ENCODE measurements around the gene MTCL3.

Gene MTCL3

DNA sequence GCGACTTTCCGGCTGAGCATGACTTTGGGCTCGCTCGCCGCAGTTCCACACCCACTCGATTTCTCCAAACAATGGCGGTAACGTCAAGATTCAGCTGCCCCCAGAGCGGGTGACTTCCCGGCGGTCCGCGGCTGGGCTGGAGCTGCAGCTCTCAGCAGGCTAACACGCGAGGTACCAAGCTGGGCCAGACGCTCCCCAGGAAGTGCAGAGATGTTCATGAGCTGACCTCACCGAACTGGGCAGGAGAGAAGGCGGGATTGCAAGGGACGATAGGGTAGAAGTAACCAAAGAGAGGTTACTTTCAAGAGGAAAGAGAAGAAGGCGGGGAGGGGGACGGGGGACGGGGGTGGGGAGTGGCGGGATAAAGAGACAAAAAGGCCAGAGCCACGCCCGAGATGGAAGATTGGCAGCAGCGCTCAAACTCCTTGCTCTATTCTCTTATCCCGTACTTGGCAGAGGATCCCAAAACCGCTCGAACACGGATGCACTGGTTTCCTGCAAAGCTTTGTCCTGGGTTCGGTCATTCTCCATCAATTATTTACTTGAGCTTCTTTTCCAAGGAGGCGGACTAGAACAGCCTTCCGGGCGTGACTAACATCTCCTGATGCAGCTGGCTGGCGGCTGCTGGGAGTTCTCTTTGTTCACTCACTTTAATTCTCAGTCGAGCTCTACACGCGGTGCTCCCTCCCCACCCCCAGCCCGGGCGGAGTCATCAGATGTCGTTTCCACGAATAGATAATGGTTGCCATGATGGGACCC lies at the start of gene MTCL3:
Gene MTCL3 (minus strand): TSS at position 626 of the 759 bp plus-strand sequence.
- peak; percentile 26 for DNase-seq

DNA sequence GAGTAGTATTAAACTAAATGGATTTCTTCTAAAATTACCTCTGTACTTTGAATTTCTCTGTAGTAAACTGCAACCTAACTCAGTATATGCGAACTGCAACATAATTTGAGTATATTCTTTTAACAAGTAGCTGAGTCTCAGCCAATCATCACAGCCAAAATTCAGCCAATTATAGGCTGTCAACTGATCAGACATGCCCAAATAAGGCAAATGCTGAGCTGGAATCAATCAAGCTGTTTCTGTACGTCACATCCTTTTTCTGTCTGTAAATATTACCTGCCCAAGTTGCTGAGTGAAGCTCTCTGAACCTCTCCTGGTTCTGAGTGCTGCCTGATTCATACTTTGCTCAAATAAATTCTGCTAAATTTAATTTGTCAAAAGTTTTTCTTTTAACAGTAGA lies 48.3 kb upstream of the MTCL3 start:
- DNase-seq: no peak

DNA sequence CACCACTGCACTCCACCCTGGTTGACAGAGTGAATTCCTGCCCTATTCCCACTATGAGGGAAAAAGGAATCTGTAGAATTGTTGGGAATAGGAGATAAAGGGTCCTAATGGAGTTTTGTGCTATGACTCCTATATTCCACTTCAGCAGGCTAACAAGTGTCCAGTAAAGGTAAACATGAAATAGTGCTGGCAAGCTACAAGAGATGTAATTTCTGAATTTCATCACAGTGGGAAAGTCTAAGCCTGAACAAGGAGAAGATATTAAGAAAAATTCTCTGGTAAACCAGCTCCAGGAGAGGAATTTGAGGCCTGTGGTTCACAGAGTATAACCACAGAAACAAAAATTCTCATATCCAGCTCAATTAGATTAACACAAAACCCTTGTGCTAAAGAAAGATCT lies 47.5 kb upstream of the MTCL3 start:
- no peak for DNase-seq

DNA sequence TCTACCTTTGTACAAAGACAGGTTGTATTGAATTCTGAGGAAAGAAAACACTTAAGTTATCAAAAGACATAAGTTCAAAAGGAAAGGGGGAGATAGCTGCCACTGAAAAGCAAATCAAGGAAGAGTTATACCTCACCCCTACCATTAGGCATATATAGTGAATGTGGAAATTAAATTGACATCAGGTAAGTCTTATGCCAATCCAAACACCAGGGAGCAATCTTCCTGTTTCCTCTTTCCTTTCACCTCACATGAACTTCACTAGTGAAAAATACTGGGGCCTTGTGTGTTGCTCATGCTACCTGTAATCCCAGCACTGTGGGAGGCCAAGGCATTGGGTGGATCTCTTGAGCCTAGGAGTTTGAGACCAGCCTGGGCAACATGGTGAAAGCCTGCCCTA lies 47.0 kb upstream of the MTCL3 start:
- DNase-seq: no peak

DNA sequence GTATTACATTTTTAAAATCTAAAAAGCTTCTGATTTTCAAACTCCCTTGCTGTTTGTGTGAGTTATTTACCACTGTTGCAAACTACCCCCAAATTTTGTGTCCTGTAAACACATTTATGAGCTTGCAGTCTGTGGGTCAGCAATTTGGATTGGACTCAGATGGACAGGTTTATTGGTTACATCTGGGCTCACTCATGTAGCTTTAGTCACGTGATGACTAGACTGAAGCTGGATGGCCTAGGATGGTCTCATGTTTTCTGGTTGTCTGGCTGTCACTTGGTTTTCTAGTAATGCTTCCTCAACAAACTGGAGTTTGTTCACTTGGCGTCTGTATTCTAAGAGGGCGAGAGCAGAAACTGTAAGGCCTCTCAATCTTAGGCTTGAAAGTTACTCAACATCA lies 45.6 kb upstream of the MTCL3 start:
- DNase-seq: no peak

DNA sequence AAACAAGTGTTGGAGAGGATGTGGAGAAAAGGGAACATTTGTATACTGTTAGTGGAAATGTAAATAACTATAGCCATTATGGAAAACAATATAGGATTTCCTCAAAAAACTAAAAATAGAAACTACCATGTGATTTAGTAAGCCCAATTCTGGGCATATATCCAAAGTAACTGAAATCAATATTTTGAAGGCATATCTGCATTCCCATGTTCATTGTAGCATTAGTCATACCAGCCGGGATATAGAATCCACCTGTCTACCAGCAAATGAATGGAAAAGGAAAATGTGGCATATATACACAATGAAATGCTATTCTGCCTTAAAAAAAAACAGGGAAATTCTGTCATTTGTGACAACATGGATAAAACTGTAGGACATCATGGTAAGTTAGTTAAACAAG lies 42.5 kb upstream of the MTCL3 start:
- no peak for DNase-seq

DNA sequence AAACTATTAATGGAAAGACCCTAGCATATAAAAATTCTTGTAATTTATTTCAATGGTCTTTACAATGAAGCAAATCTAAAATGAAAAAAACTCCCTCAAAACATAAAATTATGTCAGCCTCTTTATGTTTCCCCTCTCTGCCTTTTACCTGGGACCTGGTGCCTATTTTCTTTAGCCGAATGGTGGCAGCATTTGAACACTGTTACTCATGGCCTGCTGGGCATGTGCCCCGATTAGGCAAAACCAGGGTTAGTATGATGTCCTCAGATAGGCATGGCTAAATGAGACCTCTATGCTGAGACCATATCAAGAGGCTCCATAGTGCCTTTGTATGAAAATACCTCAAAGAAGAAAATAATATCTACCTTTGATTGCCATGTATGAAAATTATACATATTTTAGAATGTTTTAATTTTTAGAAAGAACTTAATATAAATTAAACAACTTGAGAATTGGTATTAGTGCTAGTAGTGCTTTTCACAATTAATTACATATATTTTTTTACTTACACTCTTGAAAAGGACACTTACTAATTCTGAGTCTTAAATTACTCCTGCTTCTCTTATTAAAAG lies 35.4 kb upstream of the MTCL3 start:
- peak; percentile 5 for DNase-seq

DNA sequence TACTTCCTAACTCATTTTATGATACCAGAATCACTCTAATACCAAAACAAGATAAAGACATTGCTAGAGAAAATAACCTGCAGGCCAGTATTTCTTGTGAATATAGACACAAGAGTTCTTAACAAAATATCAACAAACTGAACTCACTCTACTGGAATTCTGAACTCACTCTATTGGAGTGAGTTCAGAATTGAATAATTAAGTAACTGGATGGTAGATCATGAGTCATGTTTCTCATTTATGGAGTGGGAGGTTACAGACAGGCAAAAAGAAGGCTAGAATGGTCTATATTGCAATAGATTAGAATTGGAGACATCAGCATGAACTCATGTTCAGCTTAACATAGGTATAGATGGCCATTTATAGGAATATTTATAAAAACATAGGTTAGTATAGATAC lies 31.3 kb upstream of the MTCL3 start:
- no peak for DNase-seq

DNA sequence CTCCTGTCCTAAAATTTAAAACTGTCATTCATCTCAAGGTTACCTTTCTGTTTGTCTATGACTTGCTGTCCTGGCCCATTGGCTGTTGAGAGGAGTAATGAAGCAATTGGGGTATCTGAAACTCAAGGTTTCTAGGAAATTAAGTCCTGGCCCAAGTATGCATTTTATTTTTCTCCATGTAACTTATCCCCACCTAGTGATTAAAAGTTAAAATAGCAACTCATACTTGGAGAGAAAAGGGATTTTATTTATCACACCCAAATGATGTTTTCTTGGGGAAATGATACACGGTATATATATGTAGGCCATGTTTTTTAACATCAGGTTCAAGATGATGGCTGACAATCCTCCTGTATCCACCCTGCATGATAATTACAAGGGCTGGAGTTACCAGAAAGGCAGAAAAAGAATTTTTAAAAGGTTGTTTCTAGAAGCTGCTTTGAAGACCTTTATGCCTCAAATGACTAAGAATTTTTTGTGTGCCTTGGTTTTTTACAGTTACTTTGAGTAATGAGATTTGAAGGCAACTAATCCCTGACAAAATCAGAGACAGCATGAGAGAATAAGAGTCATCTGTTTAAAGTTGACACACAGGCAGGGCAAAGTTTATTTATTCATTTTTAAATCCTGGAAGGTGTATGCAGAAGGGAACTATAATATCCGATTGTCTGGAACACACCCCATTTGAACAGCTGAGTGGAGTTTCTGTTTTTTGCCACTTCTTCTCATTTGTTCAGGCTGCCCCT lies 28.9 kb upstream of the MTCL3 start:
- no peak for DNase-seq

DNA sequence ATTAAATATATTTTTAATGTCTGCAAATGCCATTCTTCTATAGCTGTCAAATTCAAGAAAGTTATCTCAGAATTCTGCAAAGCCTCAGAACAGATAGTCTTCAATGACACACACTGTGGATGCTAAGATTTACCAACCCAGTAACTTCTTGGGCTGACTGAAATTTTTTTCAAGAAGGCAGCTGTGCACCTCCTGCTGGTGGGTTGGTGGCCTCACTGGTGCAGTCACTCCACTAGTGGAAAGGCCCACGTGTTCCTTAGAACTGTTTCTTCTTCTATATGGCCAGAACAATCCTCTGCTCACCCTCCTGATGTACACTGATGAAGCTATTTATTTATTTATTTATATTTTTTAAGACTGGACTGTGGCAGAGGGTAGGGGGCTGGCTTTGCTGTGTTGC lies 28.1 kb upstream of the MTCL3 start:
- no peak for DNase-seq

DNA sequence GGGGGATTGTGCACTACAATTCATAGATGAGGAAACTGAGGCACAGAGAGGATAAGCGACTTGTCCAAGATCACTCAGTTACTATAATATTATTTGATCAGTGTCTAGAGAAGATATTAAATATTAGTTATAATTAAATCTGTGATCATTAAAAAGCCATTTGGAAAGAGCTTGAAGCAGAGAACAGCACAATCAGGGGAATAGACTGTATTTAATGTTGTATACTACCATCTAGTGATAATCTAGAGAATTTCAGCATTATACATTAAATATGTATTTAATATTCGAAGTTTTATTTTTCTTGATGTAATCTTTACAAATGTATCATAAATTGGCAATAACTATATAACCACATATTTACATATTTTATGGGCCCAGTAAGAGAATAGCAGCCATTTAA lies 20.1 kb upstream of the MTCL3 start:
- DNase-seq: peak; percentile 24

DNA sequence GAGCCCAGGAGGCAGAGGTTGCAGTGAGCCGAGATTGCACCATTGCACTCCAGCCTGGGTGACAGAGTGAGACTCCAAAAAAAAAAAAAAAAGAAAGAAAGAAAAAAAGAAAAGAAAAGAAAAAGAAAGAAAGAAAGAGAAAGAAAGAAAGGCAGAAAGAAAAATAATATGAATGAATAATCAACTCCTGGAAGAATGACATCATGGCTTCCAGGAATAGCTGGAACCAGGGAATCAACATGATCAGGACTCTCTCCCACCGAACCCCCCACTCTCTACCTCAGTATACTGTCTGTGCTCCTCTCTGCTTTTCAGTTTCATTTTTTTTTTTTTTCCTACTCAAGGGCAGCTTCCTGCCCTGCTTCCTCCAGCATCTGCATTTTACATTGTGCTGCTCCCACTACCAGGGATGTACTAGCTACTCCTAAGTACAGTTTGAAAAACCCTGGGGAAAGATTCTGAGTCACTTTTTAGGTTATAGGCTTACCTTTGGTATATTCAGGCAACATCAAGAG lies 19.7 kb upstream of the MTCL3 start:
- DNase-seq: no peak

DNA sequence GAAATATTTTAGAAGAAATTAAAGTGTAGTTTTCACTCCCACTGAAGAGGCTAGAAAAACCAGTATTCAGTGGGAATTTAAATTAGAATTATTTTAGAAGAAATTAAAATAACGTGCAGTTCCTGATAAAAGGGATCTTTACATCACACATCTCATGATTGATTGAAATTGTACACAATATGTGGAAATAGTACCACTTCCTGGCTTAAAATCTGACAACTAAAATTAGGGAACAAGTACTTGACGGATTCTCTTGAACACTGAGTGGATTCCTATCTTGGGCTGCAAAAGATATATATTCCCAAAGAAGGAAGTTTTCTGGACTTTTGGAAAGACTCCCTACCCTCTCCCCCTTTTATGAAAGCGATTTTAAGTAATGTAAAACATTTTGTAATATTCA lies 14.6 kb upstream of the MTCL3 start:
- DNase-seq: no peak

DNA sequence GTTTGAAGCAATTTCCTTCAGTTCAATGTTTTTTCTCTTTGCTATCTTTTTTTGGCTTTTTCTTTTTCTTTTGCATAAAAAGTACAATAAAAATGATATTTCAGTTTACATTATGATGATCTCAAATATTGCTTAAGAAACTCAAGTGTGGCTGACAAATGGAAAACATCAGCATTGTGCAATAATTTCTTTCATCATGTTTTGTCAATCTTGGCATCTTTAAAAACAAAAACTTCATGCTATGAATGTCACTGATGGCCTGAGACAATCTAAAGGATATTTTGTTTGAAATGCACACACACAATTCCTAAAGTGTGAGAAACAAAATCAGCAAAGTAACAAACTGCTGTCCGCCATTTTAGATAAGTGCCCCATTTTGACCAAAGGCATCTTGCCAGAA lies 13.9 kb upstream of the MTCL3 start:
- no peak for DNase-seq

DNA sequence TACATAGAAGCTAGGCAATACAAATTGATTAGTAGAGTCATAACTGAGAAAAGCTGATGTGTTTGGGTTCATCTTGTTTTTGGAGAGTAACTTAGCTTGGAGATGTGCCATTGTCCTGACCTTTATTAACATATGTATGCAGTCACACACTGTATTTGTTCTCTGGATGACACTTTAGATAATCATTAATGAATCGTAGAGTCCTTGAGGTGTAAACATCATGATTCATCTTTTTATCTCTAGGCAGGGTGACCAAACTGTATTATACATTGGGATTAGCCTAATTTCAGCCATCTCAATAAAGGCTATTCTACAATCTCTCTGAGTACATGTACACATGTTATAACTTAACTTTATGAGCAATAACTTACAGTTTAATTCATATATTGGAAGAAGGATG lies 3.6 kb upstream of the MTCL3 start:
- DNase-seq: no peak

DNA sequence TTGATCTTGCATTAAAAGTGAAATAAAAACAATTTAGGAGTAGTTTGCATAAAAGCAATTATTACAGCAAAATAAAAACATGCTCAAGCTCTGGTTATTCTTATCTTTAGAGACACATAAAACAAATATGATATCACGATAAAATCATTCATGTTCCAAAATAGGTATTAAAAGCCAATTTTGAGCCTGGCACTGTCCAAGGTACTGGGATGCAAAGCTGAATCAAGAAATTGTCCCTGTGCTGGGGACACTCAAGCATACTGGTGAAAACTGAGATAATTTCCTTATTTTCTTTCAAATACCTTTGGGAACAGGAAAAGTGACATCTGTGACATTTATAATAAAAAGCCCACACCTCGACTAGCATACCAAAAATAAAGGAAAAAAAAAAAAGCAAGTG lies 931 bp upstream of the MTCL3 start:
- DNase-seq: no peak

DNA sequence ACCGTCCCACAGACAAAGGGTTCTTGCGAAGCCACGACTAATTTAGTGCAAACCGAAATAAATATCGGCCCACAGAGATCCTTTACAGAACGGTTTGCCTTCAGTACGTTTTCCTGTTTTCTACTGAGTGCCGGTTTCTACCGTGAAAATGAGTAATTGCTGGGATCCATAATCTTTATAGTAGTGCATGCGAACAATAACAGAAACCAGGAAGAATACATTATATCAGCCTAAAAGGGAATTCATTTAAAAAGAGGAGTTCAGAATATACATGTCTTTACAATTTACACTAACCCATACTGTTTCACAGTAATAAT lies 292 bp upstream of the MTCL3 start:
- DNase-seq: no peak

DNA sequence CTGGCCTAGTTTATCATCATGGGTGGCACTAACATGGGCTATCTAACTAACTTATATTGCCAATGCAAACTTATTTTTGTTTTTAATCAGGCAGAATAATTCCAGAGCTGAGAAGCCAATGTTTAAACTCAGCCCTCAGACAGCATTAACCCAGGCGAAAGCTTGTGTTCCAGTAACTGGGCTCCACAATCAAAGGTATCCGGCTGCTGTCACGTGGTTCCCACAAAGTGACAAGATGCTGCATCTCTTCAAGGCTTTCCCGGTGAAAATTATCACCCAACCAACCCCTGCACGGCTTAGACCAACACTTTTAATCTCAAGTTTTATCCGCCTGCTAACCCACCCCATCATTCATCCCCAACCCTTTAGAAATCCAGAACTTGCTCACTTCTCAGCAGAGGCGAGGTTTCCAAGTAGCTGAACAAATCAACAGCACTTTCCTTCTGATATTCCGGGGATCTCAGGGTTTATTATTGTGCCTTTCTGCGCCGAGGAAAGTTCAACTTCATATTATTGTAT lies 885 bp downstream of the MTCL3 start:
- peak; percentile 23 for DNase-seq

DNA sequence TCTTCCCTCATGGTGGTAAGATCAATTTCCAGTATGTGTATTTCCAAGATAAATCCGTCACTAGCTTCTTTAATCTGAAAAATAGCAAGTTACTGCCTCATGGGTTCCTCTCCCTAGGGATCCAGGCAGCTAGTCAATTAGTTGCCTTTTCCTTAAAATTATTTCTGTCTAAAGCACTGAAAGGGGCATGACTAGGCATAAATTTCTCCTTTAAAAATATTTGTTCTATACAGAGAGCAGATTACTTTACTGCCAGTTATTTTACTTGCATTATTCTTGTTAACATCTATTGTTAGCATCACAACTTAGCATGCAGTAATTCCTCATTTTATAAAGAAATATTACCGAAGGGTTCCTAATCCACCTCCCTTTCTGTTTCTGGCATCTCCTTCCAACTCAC lies 1.4 kb downstream of the MTCL3 start:
- DNase-seq: no peak

DNA sequence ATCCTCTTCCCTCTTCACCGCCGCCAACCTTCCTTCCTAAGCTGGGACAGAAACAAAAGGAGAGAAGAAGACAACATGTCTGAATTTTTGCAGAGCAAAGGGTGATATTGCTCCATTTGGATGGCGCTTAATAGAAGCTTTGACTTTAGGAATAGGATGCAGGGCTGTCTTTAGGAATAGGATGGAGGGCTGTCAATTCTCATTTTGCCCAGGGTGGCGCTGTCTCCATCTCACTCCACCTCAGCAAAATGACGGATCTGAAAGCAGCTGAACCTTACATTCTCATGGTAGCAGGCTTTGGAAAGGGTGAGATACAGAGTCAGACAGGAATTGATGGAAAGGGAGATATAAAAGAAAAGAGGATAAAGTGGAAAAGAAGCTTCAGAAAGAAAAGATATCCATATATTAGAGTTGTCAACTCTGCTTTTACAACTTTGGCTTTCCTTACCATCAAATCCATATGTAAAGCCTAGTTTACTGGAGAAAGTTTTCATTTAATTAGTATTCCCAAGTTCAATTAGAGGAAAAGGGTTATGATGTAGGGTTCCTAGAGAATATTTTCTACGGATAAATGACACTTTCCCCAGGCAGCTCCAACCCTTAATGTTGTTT lies 2.4 kb downstream of the MTCL3 start:
- DNase-seq: peak; percentile 81

DNA sequence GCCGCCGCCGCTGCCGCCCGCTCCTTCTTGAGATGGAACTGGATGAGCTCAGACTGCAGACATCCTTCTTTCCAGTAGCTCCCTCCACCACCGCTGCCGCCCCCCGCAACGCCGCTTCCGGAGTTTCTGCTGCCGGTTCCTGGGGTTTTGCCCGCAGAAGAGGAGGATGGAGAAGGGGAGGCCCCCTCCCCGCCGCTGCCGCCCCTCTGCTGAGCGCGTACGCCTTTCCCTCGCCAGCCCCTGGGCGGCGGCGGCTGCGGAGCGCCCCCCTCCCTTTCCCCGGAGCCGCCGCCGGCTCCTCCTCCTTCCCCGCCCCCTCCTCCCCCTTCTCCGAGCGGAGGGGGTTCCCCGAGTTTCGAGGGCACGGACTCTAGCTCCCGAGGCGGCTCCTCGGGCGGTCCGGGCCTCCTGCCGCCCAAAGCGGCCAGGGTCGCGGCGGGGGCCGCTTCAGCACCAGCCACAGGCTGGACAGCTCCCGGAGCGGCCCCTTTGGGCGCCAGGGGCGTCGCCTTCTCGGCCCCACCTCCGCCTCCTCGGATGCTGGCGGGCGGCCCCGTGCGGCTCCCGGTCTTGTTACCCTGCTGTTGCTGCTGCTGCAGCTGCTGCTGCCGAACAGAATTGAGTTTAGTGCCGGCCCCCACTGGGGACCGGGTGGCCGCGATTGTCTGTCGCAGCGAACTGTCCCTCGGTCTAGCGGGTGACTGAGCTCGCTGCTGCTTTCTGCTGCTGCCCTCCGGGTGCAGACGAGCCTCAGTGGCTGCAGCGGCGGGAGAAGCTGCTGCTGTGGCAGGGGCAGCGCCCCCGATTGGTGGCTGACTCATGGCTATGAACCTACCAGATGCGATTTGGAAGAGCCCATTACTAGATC lies 3.1 kb downstream of the MTCL3 start:
- DNase-seq: peak; percentile 83

DNA sequence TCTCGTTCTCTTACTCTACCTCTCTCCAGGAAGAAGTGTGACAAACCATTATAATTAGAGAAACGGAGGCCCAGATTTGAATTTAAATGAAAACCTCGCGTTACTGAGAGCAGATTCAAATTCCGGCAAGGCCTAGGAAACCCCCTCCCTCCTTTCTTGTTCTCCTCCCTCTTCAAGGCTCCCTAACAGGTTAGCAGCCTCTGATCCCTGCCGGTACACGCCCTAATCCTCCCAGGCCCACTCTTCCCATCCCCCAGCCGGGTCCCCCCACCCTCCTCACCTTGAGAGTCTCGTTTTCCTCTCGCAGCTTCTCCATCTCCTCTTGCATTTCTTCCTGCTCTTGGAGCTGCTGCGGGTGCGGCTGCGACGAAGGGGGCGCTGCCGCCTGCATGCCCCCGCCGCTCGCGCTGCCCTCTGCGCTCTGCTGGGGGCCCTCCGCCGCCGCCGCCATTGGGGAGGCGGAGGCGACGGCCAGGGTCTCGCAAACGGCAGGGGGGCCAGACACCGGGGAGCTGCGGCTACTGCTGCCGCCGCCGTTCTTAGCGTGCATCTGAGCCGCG lies 3.8 kb downstream of the MTCL3 start:
- no peak for DNase-seq
